Inflammatory macrophage treated with lipopolysaccharide for 1 hour (primary cell): ENCODE data around the gene AFAP1L2.

Experiments
- DNase-seq, 2 donors: peaks; one replicate each; pipeline ENCODE4 v3.0.0-alpha.2; 2020 to 2022

Gene AFAP1L2

GRCh38 chr10:114408112-114408967 is 4.0 kb upstream of the AFAP1L2 start:
- no peak for DNase-seq

GRCh38 chr10:114406455-114406854 is 2.2 kb upstream of the AFAP1L2 start:
- no peak for DNase-seq

- DNase-seq, result no peak
These were observed 679 bp upstream of the AFAP1L2 start for GRCh38 chr10:114405011-114405350.

GRCh38 chr10:114403541-114404161 is 651 bp downstream of the AFAP1L2 start:
- no peak for DNase-seq

GRCh38 chr10:114402871-114403540 is 1.3 kb downstream of the AFAP1L2 start:
- DNase-seq, result no peak

- no peak for DNase-seq
These were observed 2.1 kb downstream of the AFAP1L2 start for GRCh38 chr10:114402233-114402632.

- DNase-seq, result no peak
These were observed 3.0 kb downstream of the AFAP1L2 start for GRCh38 chr10:114401195-114401791.

- DNase-seq, result no peak
These were observed 4.2 kb downstream of the AFAP1L2 start for GRCh38 chr10:114400091-114400490.

- DNase-seq, result no peak
These were observed 4.7 kb downstream of the AFAP1L2 start for GRCh38 chr10:114399576-114399975.

- DNase-seq, result no peak
These were observed 5.5 kb downstream of the AFAP1L2 start for GRCh38 chr10:114398587-114399331.

- no peak for DNase-seq
These were observed 6.6 kb downstream of the AFAP1L2 start for GRCh38 chr10:114397651-114398145.

GRCh38 chr10:114396464-114396863 is 7.8 kb downstream of the AFAP1L2 start:
- DNase-seq, result no peak

GRCh38 chr10:114395366-114396022 is 8.8 kb downstream of the AFAP1L2 start:
- DNase-seq, result no peak

GRCh38 chr10:114394531-114394930 is 9.8 kb downstream of the AFAP1L2 start:
- DNase-seq, result no peak

GRCh38 chr10:114393886-114394285 is 10.4 kb downstream of the AFAP1L2 start:
- no peak for DNase-seq

GRCh38 chr10:114393482-114393881 is 10.8 kb downstream of the AFAP1L2 start:
- no peak for DNase-seq

- DNase-seq, result no peak
These were observed 12.0 kb downstream of the AFAP1L2 start for GRCh38 chr10:114392112-114392835.

- no peak for DNase-seq
These were observed 12.7 kb downstream of the AFAP1L2 start for GRCh38 chr10:114391599-114391998.

GRCh38 chr10:114389426-114389825 is 14.9 kb downstream of the AFAP1L2 start:
- no peak for DNase-seq

GRCh38 chr10:114388275-114388674 is 16.0 kb downstream of the AFAP1L2 start:
- DNase-seq, result no peak

GRCh38 chr10:114387784-114388183 is 16.5 kb downstream of the AFAP1L2 start:
- DNase-seq, result no peak
